ENCODE measurements around the gene FOXP1.

The FOXP1 gene

DNA sequence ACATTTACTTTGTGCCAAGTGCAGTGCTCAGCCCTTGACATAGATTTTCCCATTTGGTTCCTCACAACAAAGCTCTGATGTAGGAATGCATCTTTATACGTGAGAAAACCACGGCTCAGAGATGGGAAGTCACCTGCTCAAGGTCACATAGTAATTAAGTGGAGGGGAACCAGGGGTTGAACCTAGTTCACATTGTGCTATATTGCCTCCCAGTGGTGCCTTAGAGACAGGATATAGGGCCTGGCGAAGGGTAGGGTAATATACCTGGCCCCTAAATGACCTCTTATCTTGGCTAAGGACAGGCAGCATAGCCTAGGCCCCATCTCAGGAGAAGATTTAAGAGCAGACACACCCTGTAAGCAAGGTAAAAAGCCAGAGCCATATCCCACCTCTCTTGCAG is 71.5 kb downstream of the FOXP1 start:
- in situ Hi-C loops (cut with HindIII; ENCODE audit: low sequenced_read_pairs) = no loop called here

- in situ Hi-C loops (cut with HindIII; ENCODE audit: low sequenced_read_pairs) = no loop called here
Measured at GRCh38 chr3:71511446-71511845, 72.1 kb downstream of the FOXP1 start.

GRCh38 chr3:71511037-71511436 is 72.5 kb downstream of the FOXP1 start:
- in situ Hi-C loops (cut with HindIII; ENCODE audit: low sequenced_read_pairs) = no loop called here

DNA sequence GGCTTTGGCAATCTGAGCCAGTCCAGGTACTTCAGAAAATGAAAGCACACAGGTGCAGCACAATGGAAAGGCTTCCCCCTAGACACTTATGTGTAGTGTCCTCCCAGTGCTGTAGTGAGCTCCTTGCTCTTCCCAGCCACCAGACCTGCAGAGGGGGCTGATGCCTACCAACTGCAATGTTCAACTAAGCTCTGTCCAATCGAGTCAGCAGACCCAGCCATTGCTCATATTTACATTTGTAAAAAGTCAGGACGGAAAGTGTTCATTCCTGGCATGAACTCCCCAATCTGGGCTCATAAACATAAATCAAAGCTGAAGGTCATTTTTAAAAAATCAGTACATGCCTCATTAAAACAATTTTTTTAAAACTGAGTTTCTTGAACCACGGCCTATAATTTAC is 73.0 kb downstream of the FOXP1 start:
- in situ Hi-C loops (cut with HindIII; ENCODE audit: low sequenced_read_pairs) = no loop called here

DNA sequence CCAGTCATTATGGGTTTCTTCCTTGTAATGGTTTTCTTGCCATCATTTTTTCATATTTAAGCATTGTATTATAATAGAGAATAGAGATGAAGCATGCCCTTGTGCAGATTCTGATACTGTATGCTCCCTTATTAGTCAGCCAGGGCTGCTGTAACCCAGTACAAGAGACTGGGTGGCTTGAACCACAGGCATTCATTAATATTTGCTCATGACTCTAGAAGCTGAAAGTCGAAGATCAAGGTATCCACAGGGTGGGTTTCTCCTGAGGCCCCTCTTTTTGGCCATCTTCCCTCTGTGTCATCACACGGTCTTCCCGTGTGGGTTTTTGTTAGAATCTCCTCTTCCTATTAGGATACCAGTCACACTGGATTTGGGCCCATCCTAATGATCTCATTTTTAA is 74.5 kb downstream of the FOXP1 start:
- in situ Hi-C loops (cut with HindIII; ENCODE audit: low sequenced_read_pairs) = no loop called here

GRCh38 chr3:71505767-71506350 is 77.7 kb downstream of the FOXP1 start:
- in situ Hi-C loops (cut with HindIII; ENCODE audit: low sequenced_read_pairs) = no loop called here

DNA sequence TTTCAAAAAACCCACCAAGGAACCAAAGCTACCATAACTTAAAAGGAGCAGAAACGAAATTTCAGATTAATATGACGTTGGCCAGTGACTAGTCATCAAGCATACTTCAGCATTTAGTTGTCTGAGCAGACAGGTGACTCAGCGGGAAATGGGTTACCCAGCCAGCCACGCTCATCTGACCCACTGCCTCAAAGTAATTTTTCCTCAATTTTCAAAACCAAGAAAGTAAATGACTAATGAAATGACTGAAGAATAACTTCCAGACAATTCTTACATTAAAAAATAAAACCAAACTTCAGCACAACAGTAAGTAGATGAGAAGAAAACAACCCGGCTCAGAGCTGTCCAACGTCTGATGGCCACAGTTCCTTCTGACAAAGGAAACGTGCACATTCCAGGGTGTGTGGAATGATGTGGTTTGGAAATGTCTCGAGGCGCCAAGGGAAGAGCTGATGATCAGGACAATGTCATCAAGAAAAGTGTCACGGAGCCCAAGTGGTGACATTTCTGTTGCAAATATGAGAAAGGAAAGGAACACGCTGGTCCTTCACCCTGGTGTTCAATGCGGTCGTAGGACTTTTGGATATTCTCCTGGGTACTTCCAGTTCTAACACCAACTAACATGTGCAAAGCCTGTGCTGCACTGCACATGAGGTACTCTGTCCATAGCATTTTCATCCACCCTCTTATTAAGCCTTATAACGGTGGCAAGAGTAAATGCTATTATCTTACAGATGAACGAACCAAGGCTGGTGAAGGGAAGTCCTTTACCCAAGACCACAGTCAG is 79.1 kb downstream of the FOXP1 start:
- in situ Hi-C loops (cut with HindIII; ENCODE audit: low sequenced_read_pairs) = no loop called here

- in situ Hi-C loops (cut with HindIII; ENCODE audit: low sequenced_read_pairs) = no loop called here
Measured at GRCh38 chr3:71503525-71504249, 79.8 kb downstream of the FOXP1 start.

DNA sequence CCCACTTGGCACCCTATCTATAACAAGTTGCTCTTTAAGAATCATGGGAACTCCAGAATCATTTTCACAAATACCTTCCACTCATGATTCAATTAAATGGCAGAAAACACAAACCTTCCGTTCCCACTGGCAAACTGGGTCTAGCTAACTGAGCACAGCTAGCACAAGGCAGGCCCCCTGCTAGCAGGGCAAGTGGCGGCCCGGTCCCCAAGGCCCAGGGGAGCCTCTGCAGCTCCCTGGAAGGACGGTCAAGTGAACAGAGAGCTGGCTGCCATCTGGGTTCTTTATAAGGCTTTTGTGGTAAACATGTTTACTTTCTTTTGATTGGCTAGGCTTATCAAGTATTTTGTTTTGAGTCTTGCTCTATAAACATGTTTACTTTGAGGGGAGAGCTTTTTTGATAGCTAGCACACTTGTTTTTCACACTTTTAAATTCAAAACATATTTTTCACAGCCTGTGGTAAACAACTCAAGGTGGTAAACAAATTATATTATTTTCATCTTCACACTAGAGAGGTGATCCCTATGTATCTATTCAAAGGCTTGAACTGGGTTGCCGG is 81.4 kb downstream of the FOXP1 start:
- in situ Hi-C loops (cut with HindIII; ENCODE audit: low sequenced_read_pairs) = no loop called here

GRCh38 chr3:71500696-71501095 is 82.8 kb downstream of the FOXP1 start:
- in situ Hi-C loops (cut with HindIII; ENCODE audit: low sequenced_read_pairs) = no loop called here

DNA sequence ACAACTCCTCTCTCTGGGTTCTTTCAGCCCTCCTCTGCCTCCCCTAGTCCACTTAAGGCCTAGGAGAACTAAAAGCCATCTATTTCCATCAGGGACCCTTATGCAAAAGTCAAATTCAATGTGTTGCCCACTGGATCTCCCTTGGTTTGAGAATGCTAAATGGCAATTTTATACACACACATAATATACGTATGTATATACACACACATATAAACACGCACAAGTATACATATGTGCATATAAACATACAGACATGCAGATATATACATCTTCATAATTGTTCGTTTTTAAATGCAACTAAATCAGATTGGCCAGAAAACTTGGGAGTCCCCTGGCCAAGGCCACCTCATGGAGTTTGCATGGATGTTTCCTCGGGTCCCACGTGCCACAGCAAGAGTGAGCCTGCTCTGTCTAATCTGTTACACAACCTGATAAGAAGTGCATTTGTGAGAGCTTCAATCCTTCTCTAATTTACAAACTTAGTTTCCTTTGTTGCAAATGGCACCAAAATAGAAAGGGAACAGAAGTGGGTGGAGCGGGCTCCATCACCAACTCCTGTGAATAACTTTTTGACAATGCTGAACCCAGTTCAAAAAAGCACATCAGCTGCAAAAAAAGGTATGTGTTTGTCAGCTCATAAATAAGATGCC is 84.2 kb downstream of the FOXP1 start:
- in situ Hi-C loops (cut with HindIII; ENCODE audit: low sequenced_read_pairs) = loop anchor here (5.0 kb wide), 2 partner anchors 33 to 83 kb away; partner anchors contain the start of gene FOXP1

DNA sequence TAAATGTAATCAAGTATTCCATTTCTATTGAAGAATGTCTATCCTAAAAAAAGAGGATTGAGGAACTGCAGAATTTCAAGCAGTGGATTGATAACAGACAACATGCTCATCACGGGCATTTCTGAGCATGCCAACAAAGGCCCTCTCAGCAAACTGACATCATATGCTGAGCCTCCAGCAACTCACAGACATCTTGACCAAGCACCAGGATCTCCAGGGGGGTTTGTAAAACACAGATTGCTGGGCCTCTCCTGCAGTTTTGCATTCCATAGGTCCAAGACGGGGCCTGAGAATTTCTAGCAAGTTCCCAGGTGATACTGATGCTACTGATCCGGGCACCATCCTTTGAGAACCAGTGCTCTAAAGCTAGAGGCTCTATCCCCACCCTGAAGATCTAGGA is 85.0 kb downstream of the FOXP1 start:
- in situ Hi-C loops (cut with HindIII; ENCODE audit: low sequenced_read_pairs) = loop anchor here (5.0 kb wide), 2 partner anchors 34 to 84 kb away; partner anchors contain the start of gene FOXP1

DNA sequence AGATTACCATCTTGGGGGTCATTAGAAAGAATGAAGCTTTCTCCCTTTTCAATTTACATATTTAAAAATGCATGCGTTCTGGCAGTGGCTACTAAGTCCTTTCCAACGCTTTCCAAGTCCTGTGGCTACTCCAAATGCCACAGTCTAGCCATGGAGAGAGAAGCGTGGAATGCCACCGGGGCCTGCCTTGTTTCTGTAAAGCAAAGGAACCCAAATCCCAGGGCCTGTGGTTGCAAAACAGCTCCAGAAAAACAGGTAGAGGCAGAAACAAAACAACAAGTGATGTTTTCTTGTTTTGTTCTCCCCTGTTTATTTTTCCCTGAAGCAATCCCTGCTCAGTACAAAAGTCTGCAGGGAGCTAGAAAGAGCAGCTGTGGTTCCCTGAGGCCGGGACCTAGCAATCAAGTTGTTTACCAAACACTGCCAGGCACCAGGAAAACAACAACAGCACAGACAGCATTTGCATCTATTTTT is 85.5 kb downstream of the FOXP1 start:
- in situ Hi-C loops (cut with HindIII; ENCODE audit: low sequenced_read_pairs) = loop anchor here (5.0 kb wide), 2 partner anchors 34 to 84 kb away; partner anchors contain the start of gene FOXP1

- in situ Hi-C loops (cut with HindIII; ENCODE audit: low sequenced_read_pairs) = loop anchor here (5.0 kb wide), 2 partner anchors 35 to 85 kb away; partner anchors contain the start of gene FOXP1
Measured at GRCh38 chr3:71497367-71497897, 86.1 kb downstream of the FOXP1 start.

- in situ Hi-C loops (cut with HindIII; ENCODE audit: low sequenced_read_pairs) = loop anchor here (5.0 kb wide), 2 partner anchors 36 to 86 kb away; partner anchors contain the start of gene FOXP1
Measured at GRCh38 chr3:71495708-71496472, 87.6 kb downstream of the FOXP1 start.

- in situ Hi-C loops (cut with HindIII; ENCODE audit: low sequenced_read_pairs) = no loop called here
Measured at GRCh38 chr3:71494212-71494611, 89.3 kb downstream of the FOXP1 start.

GRCh38 chr3:71492974-71493771 is 90.4 kb downstream of the FOXP1 start:
- in situ Hi-C loops (cut with HindIII; ENCODE audit: low sequenced_read_pairs) = no loop called here

DNA sequence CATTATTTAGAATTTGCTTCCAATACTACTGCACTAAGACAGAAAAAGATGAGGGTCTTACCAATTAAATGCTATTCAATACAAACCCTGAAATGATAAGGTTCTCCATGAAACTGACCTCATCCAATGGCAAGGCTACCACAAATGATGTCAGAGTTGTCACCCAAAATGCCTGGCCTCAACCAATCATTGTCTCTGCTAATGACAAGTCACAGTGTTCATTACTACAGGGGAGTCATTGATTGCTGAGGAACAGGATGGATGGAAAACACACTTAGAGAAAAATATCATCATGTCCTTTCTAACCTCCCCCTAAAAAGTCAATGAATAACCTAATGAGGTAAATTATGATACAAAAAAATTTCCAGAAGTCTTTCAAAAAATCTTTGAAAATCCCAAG is 91.0 kb downstream of the FOXP1 start:
- in situ Hi-C loops (cut with HindIII; ENCODE audit: low sequenced_read_pairs) = no loop called here
